ENCODE results near the gene PACRG. TPM values are rescaled to one million over a fixed set of nuclear protein-coding genes. Genes with fewer than 3 reads are reported as not detected.

The PACRG gene
- polyA plus RNA-seq, 1 donor from 2014 or later: 16.6 TPM

DNA sequence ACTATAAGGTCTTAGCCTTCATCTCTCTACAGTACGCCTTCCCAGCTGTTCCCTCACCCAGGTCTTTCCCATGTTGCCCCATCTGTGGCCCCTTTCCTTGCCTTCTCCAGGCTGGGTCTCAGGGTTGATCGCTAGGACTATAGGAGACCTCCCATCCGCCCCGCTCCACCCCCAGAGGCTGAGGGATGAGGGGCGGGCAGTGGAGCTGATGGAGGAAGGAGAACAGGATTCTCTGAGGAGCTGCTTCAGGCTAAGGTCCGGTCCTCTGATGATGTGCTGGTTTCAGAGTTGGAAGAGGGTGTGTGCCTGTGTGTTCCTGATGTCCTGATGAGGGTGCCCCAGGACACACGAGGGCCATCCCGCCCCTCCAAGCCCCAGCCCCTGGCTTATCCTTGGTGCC lies 531.9 kb downstream of the PACRG start:
- no peaks in the 10 kb centered on the region for H3K79me2 ChIP-seq (replicated peaks; ENCODE audit: insufficient read depth, low read length)
- peak overlapping the region; percentile 57 for H3K4me3 ChIP-seq (ENCODE audit: low read length)
- H3F3A ChIP-seq (ENCODE audit: insufficient read depth, low read length, poor library complexity, severe bottlenecking): no peaks in the 10 kb centered on the region
- peak overlapping the region; percentile 68 for H3K27ac ChIP-seq (ENCODE audit: low read length)
- no peaks in the 10 kb centered on the region for H3K9me3 ChIP-seq (ENCODE audit: low read length)
- no peaks in the 10 kb centered on the region for H3K27me3 ChIP-seq (ENCODE audit: insufficient read depth, low read depth, low read length)
- H2AFZ ChIP-seq (ENCODE audit: low read depth, low read length): peak overlapping the region; percentile 46
- H3K4me2 ChIP-seq (ENCODE audit: low read length): no peak overlapping the region
- no peaks in the 10 kb centered on the region for H3K9me2 ChIP-seq (ENCODE audit: insufficient read depth, low read length)
- H3K36me3 ChIP-seq (ENCODE audit: insufficient read depth, low read length): no peaks in the 10 kb centered on the region
- H4K20me1 ChIP-seq (ENCODE audit: insufficient read depth): no peaks in the 10 kb centered on the region
- peak overlapping the region; percentile 52 for H3K9ac ChIP-seq (ENCODE audit: low read length)
- TF ChIP-seq POLR2AphosphoS5 (IDR thresholded peaks at IDR 0.05): no peak
- no peak for TF ChIP-seq RAD21 (conservative IDR thresholded peaks at IDR 0.05)
- no peak for TF ChIP-seq TAF1 (IDR thresholded peaks at IDR 0.05; ENCODE audit: low read depth)
- no peak for TF ChIP-seq SMC3 (conservative IDR thresholded peaks at IDR 0.05; ENCODE audit: poor library complexity)
- TF ChIP-seq EP300 (conservative IDR thresholded peaks at IDR 0.05; ENCODE audit: poor library complexity, severe bottlenecking): no peak
- TF ChIP-seq, protein P1, sequence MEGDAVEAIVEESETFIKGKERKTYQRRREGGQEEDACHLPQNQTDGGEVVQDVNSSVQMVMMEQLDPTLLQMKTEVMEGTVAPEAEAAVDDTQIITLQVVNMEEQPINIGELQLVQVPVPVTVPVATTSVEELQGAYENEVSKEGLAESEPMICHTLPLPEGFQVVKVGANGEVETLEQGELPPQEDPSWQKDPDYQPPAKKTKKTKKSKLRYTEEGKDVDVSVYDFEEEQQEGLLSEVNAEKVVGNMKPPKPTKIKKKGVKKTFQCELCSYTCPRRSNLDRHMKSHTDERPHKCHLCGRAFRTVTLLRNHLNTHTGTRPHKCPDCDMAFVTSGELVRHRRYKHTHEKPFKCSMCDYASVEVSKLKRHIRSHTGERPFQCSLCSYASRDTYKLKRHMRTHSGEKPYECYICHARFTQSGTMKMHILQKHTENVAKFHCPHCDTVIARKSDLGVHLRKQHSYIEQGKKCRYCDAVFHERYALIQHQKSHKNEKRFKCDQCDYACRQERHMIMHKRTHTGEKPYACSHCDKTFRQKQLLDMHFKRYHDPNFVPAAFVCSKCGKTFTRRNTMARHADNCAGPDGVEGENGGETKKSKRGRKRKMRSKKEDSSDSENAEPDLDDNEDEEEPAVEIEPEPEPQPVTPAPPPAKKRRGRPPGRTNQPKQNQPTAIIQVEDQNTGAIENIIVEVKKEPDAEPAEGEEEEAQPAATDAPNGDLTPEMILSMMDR (IDR thresholded peaks at IDR 0.05; ENCODE audit: poor library complexity, severe bottlenecking): no peak
- no peak for TF ChIP-seq MXI1 (conservative IDR thresholded peaks at IDR 0.05; ENCODE audit: poor library complexity, severe bottlenecking)
- TF ChIP-seq EZH2 (IDR thresholded peaks at IDR 0.05; ENCODE audit: borderline replicate concordance, insufficient read depth, low read length, poor library complexity, severe bottlenecking): no peak
- TF ChIP-seq, protein P2, sequence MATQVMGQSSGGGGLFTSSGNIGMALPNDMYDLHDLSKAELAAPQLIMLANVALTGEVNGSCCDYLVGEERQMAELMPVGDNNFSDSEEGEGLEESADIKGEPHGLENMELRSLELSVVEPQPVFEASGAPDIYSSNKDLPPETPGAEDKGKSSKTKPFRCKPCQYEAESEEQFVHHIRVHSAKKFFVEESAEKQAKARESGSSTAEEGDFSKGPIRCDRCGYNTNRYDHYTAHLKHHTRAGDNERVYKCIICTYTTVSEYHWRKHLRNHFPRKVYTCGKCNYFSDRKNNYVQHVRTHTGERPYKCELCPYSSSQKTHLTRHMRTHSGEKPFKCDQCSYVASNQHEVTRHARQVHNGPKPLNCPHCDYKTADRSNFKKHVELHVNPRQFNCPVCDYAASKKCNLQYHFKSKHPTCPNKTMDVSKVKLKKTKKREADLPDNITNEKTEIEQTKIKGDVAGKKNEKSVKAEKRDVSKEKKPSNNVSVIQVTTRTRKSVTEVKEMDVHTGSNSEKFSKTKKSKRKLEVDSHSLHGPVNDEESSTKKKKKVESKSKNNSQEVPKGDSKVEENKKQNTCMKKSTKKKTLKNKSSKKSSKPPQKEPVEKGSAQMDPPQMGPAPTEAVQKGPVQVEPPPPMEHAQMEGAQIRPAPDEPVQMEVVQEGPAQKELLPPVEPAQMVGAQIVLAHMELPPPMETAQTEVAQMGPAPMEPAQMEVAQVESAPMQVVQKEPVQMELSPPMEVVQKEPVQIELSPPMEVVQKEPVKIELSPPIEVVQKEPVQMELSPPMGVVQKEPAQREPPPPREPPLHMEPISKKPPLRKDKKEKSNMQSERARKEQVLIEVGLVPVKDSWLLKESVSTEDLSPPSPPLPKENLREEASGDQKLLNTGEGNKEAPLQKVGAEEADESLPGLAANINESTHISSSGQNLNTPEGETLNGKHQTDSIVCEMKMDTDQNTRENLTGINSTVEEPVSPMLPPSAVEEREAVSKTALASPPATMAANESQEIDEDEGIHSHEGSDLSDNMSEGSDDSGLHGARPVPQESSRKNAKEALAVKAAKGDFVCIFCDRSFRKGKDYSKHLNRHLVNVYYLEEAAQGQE (IDR thresholded peaks at IDR 0.05; ENCODE audit: borderline replicate concordance): no peak

DNA sequence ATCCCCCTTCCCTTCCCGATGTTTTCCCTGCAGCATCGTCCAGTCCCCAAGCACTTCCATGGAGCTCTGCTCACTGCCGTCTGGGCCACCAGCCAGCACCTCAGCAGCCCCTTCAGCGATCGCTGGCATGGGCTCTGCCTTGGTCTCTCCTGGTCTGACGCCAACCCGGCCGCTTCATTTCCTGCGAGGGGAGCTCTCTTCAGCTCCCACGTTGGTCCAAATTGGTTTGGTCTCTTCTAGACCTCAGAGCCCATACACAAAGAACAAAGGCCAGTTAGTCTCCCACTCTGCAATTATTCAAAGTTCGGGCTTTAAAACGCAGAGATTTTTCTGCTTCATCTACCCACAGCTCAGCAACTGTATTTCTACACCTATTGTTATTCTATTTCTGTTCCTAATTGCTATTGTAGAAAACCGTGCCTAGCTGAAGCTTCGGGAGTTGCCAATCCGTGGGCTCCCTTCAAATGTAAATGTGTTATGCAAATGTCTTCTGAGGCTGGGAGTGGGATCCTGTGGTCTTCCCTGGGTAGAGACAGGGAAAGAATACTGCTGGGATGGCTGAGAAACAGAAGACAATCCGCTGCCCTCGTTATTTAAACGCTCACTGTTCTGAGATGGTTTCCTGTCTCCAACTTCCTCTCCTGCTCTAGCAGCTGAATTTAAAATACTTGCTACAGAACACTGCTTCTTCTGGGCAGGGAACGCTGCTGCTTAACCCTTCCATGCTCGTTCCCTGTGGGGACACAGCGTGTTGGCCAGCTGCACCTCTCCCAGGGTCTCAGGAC lies 532.5 kb downstream of the PACRG start:
- Histone ChIP-seq H4K20me1 (ENCODE audit: insufficient read depth) (no peaks in the 10 kb centered on the region), H3K4me3 (ENCODE audit: low read length) (peak overlapping the region; percentile 57), H3K36me3 (ENCODE audit: insufficient read depth, low read length) (no peaks in the 10 kb centered on the region), H3K9me3 (ENCODE audit: low read length) (no peaks in the 10 kb centered on the region), H3K27me3 (ENCODE audit: insufficient read depth, low read depth, low read length) (no peaks in the 10 kb centered on the region), H3F3A (ENCODE audit: insufficient read depth, low read length, poor library complexity, severe bottlenecking) (no peaks in the 10 kb centered on the region), H3K4me2 (ENCODE audit: low read length) (peak overlapping the region; percentile 53), H2AFZ (ENCODE audit: low read depth, low read length) (peak overlapping the region; percentile 46), H3K79me2 (replicated peaks; ENCODE audit: insufficient read depth, low read length) (no peaks in the 10 kb centered on the region), H3K9me2 (ENCODE audit: insufficient read depth, low read length) (no peaks in the 10 kb centered on the region), H3K27ac (ENCODE audit: low read length) (peak overlapping the region; percentile 68), H3K9ac (ENCODE audit: low read length) (peak overlapping the region; percentile 52)
- TF ChIP-seq EZH2 (IDR thresholded peaks at IDR 0.05; ENCODE audit: borderline replicate concordance, insufficient read depth, low read length, poor library complexity, severe bottlenecking): no peak
- TF ChIP-seq, protein P2 (IDR thresholded peaks at IDR 0.05; ENCODE audit: borderline replicate concordance): peak; percentile 87

All from neural cell (in vitro differentiated cells).